Fibroblast of lung (primary cell): ENCODE results near the gene GPR180.

Source experiments
- EZH2 ChIP-seq: IDR thresholded peaks from 2 replicates; pipeline ENCODE4 v1.5.1; 2012; ENCODE audit warnings: low read length, control low read depth, mild to moderate bottlenecking; ENCODE audit errors: missing control alignments
- TF ChIP-seq, protein P1 (sequence below), 2 donors: IDR thresholded peaks in 1 of 2; conservative IDR thresholded peaks in 1 of 2; 1 replicate in 1 of 2; 2 replicates in 1 of 2; pipeline ENCODE4 v1.5.1; 2011 to 2012; ENCODE audit warnings: low read length in 2 of 2, control low read depth in 1 of 2, inconsistent platforms in 1 of 2, low read depth in 1 of 2, mild to moderate bottlenecking in 1 of 2

DNA sequence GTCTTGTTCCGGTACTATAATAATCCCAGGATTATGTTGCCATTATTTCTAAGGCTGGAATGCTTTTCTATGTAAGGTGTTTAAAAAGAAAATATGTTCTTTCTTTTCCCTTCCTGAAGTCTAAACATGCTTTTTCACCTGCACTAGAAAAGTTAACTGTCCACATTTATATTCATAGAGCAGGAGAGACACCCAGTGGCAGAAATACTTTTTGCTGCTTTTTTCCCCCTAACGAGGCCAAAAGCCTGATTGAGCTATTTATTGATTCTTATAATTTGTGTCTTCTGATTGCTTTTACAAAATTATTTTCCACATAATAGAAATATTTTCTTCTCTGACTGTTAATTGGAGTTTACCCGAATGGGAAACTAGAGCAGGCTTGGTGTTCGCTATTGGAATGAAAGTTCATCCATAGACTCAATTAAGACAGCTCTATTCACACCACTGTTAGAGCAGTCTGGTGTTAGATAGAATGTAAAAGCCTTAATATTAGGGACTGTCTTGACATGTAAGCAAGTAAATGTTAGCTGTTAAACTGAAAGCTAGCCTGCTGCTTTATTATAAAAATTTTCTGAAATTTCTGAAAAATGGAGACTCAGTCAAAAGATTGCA lies 15.8 kb downstream of the GPR180 start:
- TF ChIP-seq, protein P1, sequence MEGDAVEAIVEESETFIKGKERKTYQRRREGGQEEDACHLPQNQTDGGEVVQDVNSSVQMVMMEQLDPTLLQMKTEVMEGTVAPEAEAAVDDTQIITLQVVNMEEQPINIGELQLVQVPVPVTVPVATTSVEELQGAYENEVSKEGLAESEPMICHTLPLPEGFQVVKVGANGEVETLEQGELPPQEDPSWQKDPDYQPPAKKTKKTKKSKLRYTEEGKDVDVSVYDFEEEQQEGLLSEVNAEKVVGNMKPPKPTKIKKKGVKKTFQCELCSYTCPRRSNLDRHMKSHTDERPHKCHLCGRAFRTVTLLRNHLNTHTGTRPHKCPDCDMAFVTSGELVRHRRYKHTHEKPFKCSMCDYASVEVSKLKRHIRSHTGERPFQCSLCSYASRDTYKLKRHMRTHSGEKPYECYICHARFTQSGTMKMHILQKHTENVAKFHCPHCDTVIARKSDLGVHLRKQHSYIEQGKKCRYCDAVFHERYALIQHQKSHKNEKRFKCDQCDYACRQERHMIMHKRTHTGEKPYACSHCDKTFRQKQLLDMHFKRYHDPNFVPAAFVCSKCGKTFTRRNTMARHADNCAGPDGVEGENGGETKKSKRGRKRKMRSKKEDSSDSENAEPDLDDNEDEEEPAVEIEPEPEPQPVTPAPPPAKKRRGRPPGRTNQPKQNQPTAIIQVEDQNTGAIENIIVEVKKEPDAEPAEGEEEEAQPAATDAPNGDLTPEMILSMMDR (conservative IDR thresholded peaks at IDR 0.05 in 1 of 2, IDR thresholded peaks at IDR 0.05 in 1 of 2; ENCODE audit: low read depth in 1 of 2, low read length in 2 of 2): peak; percentile 47 to 63
- no peak for TF ChIP-seq EZH2
